OCI-LY7 (cell line): ENCODE data around the gene AGPAT2. TPM values are rescaled to one million over a fixed set of nuclear protein-coding genes. Genes with fewer than 3 reads are reported as not detected.

Experiments
- BruUV-seq: library from RNA; stranded (reverse); fragments of 400-500 nt; replicated peaks from 2 replicates; lab custom pipeline; 2021; lab: Mats Ljungman, UMichigan
- CTCF ChIA-PET: fragments of 300-600 bp; sonication (Branson Sonifier 250); formaldehyde crosslinking; loops from one replicate; lab custom pipeline; 2022; ENCODE audit warnings: antibody characterized with exemption; ENCODE audit not compliant: unreplicated experiment; lab: Charles Lee
- POLR2A ChIA-PET: fragments of 300-600 bp; sonication (Branson Sonifier 250); formaldehyde crosslinking; loops from one replicate; lab custom pipeline; 2022; ENCODE audit warnings: antibody characterized with exemption; lab: Charles Lee
- DNase-seq: peaks from one replicate; pipeline ENCODE4 v3.0.0-alpha.2; 2015; ENCODE audit warnings: low spot score
- H2AFZ ChIP-seq: fragments of 200-600 bp; sonication (generic), shearing (Covaris generic); 2 replicates; pipeline ENCODE4 v1.6.1; 2014; ENCODE audit warnings: mild to moderate bottlenecking, antibody characterized with exemption, low read length, moderate library complexity
- H3K27ac ChIP-seq: fragments of 200-600 bp; sonication (generic); 2 replicates; pipeline ENCODE4 v1.5.1; 2014; ENCODE audit warnings: mixed run types, low read depth, mild to moderate bottlenecking, moderate library complexity, low read length, inconsistent platforms; ENCODE audit not compliant: poor library complexity, severe bottlenecking
- H3K36me3 ChIP-seq: fragments of 200-600 bp; sonication (generic); 2 replicates; pipeline ENCODE4 v1.6.1; 2014; ENCODE audit warnings: mild to moderate bottlenecking, antibody characterized with exemption, low read length, moderate library complexity, mixed read lengths; ENCODE audit not compliant: insufficient read depth
- H3K4me1 ChIP-seq: fragments of 200-600 bp; sonication (generic); 2 replicates; pipeline ENCODE4 v1.5.1; 2014; ENCODE audit warnings: mild to moderate bottlenecking, low read length; ENCODE audit not compliant: insufficient read depth, poor library complexity, severe bottlenecking
- H3K4me2 ChIP-seq: fragments of 200-600 bp; sonication (generic); 2 replicates; pipeline ENCODE4 v1.6.1; 2014; ENCODE audit warnings: mild to moderate bottlenecking, low read length
- H3K4me3 ChIP-seq: fragments of 200-600 bp; sonication (generic); 2 replicates; pipeline ENCODE4 v1.5.1; 2014; ENCODE audit warnings: mild to moderate bottlenecking, low read depth, low read length; ENCODE audit not compliant: poor library complexity, severe bottlenecking
- H3K79me2 ChIP-seq: fragments of 200-600 bp; sonication (generic); 2 replicates; pipeline ENCODE4 v1.6.1; 2016; ENCODE audit warnings: low read depth, mild to moderate bottlenecking, low read length, moderate library complexity, mixed read lengths; ENCODE audit not compliant: insufficient read depth
- H3K9me2 ChIP-seq: fragments of 200-600 bp; sonication (generic); 2 replicates; pipeline ENCODE4 v1.6.1; 2016; ENCODE audit warnings: mild to moderate bottlenecking, low read length, mixed read lengths; ENCODE audit not compliant: insufficient read depth
- H3K9me3 ChIP-seq: fragments of 200-600 bp; sonication (generic); 2 replicates; pipeline ENCODE4 v1.6.1; 2014; ENCODE audit warnings: mild to moderate bottlenecking, mixed run types, low read length, mixed read lengths
- H4K20me1 ChIP-seq: fragments of 200-600 bp; sonication (generic); 2 replicates; pipeline ENCODE4 v1.6.1; 2014; ENCODE audit warnings: mild to moderate bottlenecking, antibody characterized with exemption, low read length, moderate library complexity, mixed read lengths; ENCODE audit not compliant: insufficient read depth
- CTCF ChIP-seq: fragments of 200-600 bp; sonication (generic); conservative IDR thresholded peaks from 2 replicates; pipeline ENCODE4 v1.5.1; 2014; ENCODE audit warnings: mild to moderate bottlenecking, antibody characterized with exemption, low read length, moderate library complexity, mixed read lengths
- EZH2phosphoT487 ChIP-seq: fragments of 200-600 bp; sonication (generic); IDR thresholded peaks from 2 replicates; pipeline ENCODE4 v1.6.1; 2018; ENCODE audit warnings: low read depth, borderline replicate concordance, mild to moderate bottlenecking, mixed run types, antibody characterized with exemption, low read length, moderate library complexity, mixed read lengths
- intact Hi-C: fragments of 100-400 bp; cut with micrococcal nuclease; formaldehyde crosslinking; loops from one replicate; pipeline ENCODE4 v1.10.0; 2022; ENCODE audit not compliant: unreplicated experiment
- microRNA-seq: library from miRNA; unstranded; fragments of <30 nt; microRNA quantifications from one replicate; pipeline ENCODE4 v1.2.0, GENCODE V29; 2022; ENCODE audit warnings: borderline replicate concordance
- small RNA-seq: library from RNA; depleted of rRNA; stranded (forward); fragments of <200 nt; gene quantifications from one replicate; pipeline ENCODE3, GENCODE V24; 2014
- total RNA-seq, 2 experiments: library from RNA; depleted of rRNA in 1 of 2; stranded (reverse); fragments of >200 nt in 1 of 2; shearing (Covaris generic) in 1 of 2; gene quantifications; 2 replicates each; pipeline ENCODE4 v1.2.3, GENCODE V29; 2014 to 2022

Gene AGPAT2
- total RNA-seq, 2 experiments from 2014 or later: 18.3 to 20.8 TPM

- H3K9me2 ChIP-seq: no peaks in the 10 kb centered on the region
These were observed 62.9 kb downstream of the AGPAT2 start for GRCh38 chr9:136624184-136624951.

DNA sequence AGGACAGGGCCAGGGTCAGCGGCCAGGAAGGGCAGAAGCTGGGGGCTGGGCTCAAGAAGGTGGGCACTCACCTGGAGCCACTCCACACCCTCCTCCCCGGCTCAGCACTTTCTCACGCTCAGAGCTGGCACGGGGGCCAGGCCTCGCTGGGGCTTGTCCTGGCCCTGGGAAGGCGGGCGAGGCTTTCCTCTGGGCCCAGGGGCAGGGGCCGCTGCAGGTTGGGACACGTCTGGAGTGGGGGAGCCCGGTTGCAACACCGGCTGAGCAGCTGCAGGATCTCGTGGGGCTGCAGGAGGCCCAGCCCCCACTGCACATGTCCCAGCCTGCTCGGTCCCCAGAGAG lies 63.4 kb downstream of the AGPAT2 start:
- ChIA-PET CTCF (no interaction called here), POLR2A (no interaction called here)
- Histone ChIP-seq H3K9me2 (no peaks in the 10 kb centered on the region), H3K27ac (no peak overlapping the region), H3K4me3 (no peak overlapping the region), H2AFZ (no peak overlapping the region), H3K4me1 (peaks cover 7% of the 10 kb centered on the region), H3K9me3 (no peaks in the 10 kb centered on the region), H3K4me2 (no peak overlapping the region), H4K20me1 (no peaks in the 10 kb centered on the region), H3K36me3 (no peaks in the 10 kb centered on the region), H3K79me2 (no peaks in the 10 kb centered on the region)
- no peak for DNase-seq
- no peak for TF ChIP-seq CTCF
- no peak for TF ChIP-seq EZH2phosphoT487
- intact Hi-C loops: no loop called here
- BruUV-seq: no TSS peak

More at GRCh38 chr9:136624184-136624951, 62.9 kb downstream of the AGPAT2 start:
- H3K36me3 ChIP-seq: no peaks in the 10 kb centered on the region
- ChIA-PET POLR2A (no interaction called here), CTCF (no interaction called here)
- H3K9me3 ChIP-seq: no peaks in the 10 kb centered on the region
- no peak for TF ChIP-seq CTCF
- TF ChIP-seq EZH2phosphoT487: no peak
- no peaks in the 10 kb centered on the region for H3K79me2 ChIP-seq
- H2AFZ ChIP-seq: no peak overlapping the region
- DNase-seq: no peak
- H4K20me1 ChIP-seq: no peaks in the 10 kb centered on the region
- no peak overlapping the region for H3K4me3 ChIP-seq
- no peak overlapping the region for H3K4me2 ChIP-seq
- peaks cover 2% of the 10 kb centered on the region for H3K4me1 ChIP-seq
- BruUV-seq: no TSS peak
- intact Hi-C loops: no loop called here
- H3K27ac ChIP-seq: no peak overlapping the region

Small RNA genes lying within 50 kb of the gene (microRNA-seq; reads per million reads assigned to microRNA genes)
- 101 reads per million, percentile 57 among the genes with 10 or more reads in this experiment for gene MIR126

Small RNA genes lying within 50 kb of the gene (small RNA-seq; reads per million reads assigned to genes)
- gene MIR126: not detected

Other genes with a start within 250 kb of the AGPAT2 start
- gene INPP5E, start 247.6 kb downstream of the AGPAT2 start, total RNA-seq (2014; rRNA removed; shearing (Covaris generic)): 16.7 and 20.2 TPM in 2 replicates
- gene INPP5E, start 247.6 kb downstream of the AGPAT2 start, total RNA-seq (2022): 21.3 and 27.8 TPM in 2 replicates
- 15.5 and 23.7 TPM in 2 replicates for gene SEC16A, start 204.4 kb downstream of the AGPAT2 start, total RNA-seq (2014; rRNA removed; shearing (Covaris generic))
- 52.0 and 60.1 TPM in 2 replicates for gene SEC16A, start 204.4 kb downstream of the AGPAT2 start, total RNA-seq (2022)
- gene NOTCH1, start 141.4 kb downstream of the AGPAT2 start, total RNA-seq (2014; rRNA removed; shearing (Covaris generic)): 9.3 and 17.6 TPM in 2 replicates
- 15.5 and 17.9 TPM in 2 replicates for gene NOTCH1, start 141.4 kb downstream of the AGPAT2 start, total RNA-seq (2022)
- gene EGFL7, start 24.5 kb downstream of the AGPAT2 start, total RNA-seq (2014; rRNA removed; shearing (Covaris generic)): not detected in 2 replicates
- gene EGFL7, start 24.5 kb downstream of the AGPAT2 start, total RNA-seq (2022): not detected in 2 replicates
- 13.3 and 13.9 TPM in 2 replicates for gene DIPK1B, start 25.1 kb upstream of the AGPAT2 start, total RNA-seq (2014; rRNA removed; shearing (Covaris generic))
- gene DIPK1B, start 25.1 kb upstream of the AGPAT2 start, total RNA-seq (2022): 0.30 and 0.74 TPM in 2 replicates
- not detected in 2 replicates for gene LCN10, start 55.5 kb upstream of the AGPAT2 start, total RNA-seq (2014; rRNA removed; shearing (Covaris generic))
- not detected in 2 replicates for gene LCN10, start 55.5 kb upstream of the AGPAT2 start, total RNA-seq (2022)
- gene LCN6, start 61.1 kb upstream of the AGPAT2 start, total RNA-seq (2014; rRNA removed; shearing (Covaris generic)): not detected in 2 replicates
- not detected in 2 replicates for gene LCN6, start 61.1 kb upstream of the AGPAT2 start, total RNA-seq (2022)
- not detected in 2 replicates for gene LCN8, start 70.8 kb upstream of the AGPAT2 start, total RNA-seq (2014; rRNA removed; shearing (Covaris generic))
- not detected in 2 replicates for gene LCN8, start 70.8 kb upstream of the AGPAT2 start, total RNA-seq (2022)
- gene LCN15, start 77.1 kb upstream of the AGPAT2 start, total RNA-seq (2014; rRNA removed; shearing (Covaris generic)): not detected in 2 replicates
- not detected in 2 replicates for gene LCN15, start 77.1 kb upstream of the AGPAT2 start, total RNA-seq (2022)
- gene TMEM141, start 103.9 kb upstream of the AGPAT2 start, total RNA-seq (2014; rRNA removed; shearing (Covaris generic)): 61.9 and 70.2 TPM in 2 replicates
- gene TMEM141, start 103.9 kb upstream of the AGPAT2 start, total RNA-seq (2022): 41.5 and 43.2 TPM in 2 replicates
- 1.3 and 2.2 TPM in 2 replicates for gene CCDC183, start 108.9 kb upstream of the AGPAT2 start, total RNA-seq (2014; rRNA removed; shearing (Covaris generic))
- gene CCDC183, start 108.9 kb upstream of the AGPAT2 start, total RNA-seq (2022): 0.44 and 0.88 TPM in 2 replicates
- gene RABL6, start 120.5 kb upstream of the AGPAT2 start, total RNA-seq (2014; rRNA removed; shearing (Covaris generic)): 97.0 and 113 TPM in 2 replicates
- 126 and 133 TPM in 2 replicates for gene RABL6, start 120.5 kb upstream of the AGPAT2 start, total RNA-seq (2022)
- 2.4 and 2.5 TPM in 2 replicates for gene AJM1, start 155.0 kb upstream of the AGPAT2 start, total RNA-seq (2014; rRNA removed; shearing (Covaris generic))
- 4.6 and 5.1 TPM in 2 replicates for gene AJM1, start 155.0 kb upstream of the AGPAT2 start, total RNA-seq (2022)
- 56.9 and 81.9 TPM in 2 replicates for gene PHPT1, start 162.0 kb upstream of the AGPAT2 start, total RNA-seq (2014; rRNA removed; shearing (Covaris generic))
- gene PHPT1, start 162.0 kb upstream of the AGPAT2 start, total RNA-seq (2022): 42.4 and 49.9 TPM in 2 replicates
- gene MAMDC4, start 164.9 kb upstream of the AGPAT2 start, total RNA-seq (2014; rRNA removed; shearing (Covaris generic)): 11.7 and 14.0 TPM in 2 replicates
- 12.7 and 14.2 TPM in 2 replicates for gene MAMDC4, start 164.9 kb upstream of the AGPAT2 start, total RNA-seq (2022)
- gene EDF1, start 178.9 kb upstream of the AGPAT2 start, total RNA-seq (2014; rRNA removed; shearing (Covaris generic)): 272 and 409 TPM in 2 replicates
- 222 and 246 TPM in 2 replicates for gene EDF1, start 178.9 kb upstream of the AGPAT2 start, total RNA-seq (2022)
- gene TRAF2, start 199.1 kb upstream of the AGPAT2 start, total RNA-seq (2014; rRNA removed; shearing (Covaris generic)): 31.4 and 34.7 TPM in 2 replicates
- 40.5 and 43.7 TPM in 2 replicates for gene TRAF2, start 199.1 kb upstream of the AGPAT2 start, total RNA-seq (2022)